H1 (cell line): Measurements from ENCODE around the gene TMEM252. TPM values are rescaled to one million over a fixed set of nuclear protein-coding genes. Genes with fewer than 3 reads are reported as not detected.

ENCODE experiments used
- BRCA1 ChIP-seq: IDR thresholded peaks from 2 replicates; pipeline ENCODE4 v1.6.1; 2012; ENCODE audit warnings: low read depth, low read length, improper control_type of control experiment
- EGR1 ChIP-seq: IDR thresholded peaks from 2 replicates; pipeline ENCODE4 v1.6.1; 2011; ENCODE audit warnings: low read depth, low read length, borderline replicate concordance
- polyA plus RNA-seq, 7 experiments: library from polyadenylated mRNA; depleted of rRNA in 3 of 7; stranded (reverse) in 5 of 7; unstranded in 2 of 7; fragments of >200 nt in 5 of 7; fragments of 200-250 nt in 2 of 7; gene quantifications; 1 replicate in 5 of 7; 2 replicates in 1 of 7; 4 replicates in 1 of 7; pipeline versions ENCODE4 v1.2.1 to v1.2.3, GENCODE V29; 2011 to 2013; ENCODE audit warnings: missing spikeins in 2 of 7, mixed read lengths in 2 of 7
- total RNA-seq: library from RNA; stranded (reverse); fragmentation: NEBNext Ultra II Directional; extraction: Animal tissue kit (Norgen Biotek cat#: 25700); gene quantifications from 2 replicates; pipeline ENCODE4 v1.2.1, GENCODE V29; 2021

TMEM252 gene
- total and polyA plus RNA-seq, 2 of the 8 experiments (the other 6 are each of a cell fraction or from before 2014, with no cell fraction given): not detected

- TF ChIP-seq EGR1 (no peak), BRCA1 (no peak)
Observed at GRCh38 chr9:68497629-68498028, 43.1 kb downstream of the TMEM252 start (continued).
